ENCODE measurements around the gene TCF7L2.
A peak's percentile ranks its signal among the peaks of the same experiment; 100 is the strongest.

The TCF7L2 gene

GRCh38 chr10:112991888-112992491, 41.9 kb downstream of the TCF7L2 start:
- peak in 39 of 58 donors; percentile 5 to 71 (median 28) for DNase-seq

DNA sequence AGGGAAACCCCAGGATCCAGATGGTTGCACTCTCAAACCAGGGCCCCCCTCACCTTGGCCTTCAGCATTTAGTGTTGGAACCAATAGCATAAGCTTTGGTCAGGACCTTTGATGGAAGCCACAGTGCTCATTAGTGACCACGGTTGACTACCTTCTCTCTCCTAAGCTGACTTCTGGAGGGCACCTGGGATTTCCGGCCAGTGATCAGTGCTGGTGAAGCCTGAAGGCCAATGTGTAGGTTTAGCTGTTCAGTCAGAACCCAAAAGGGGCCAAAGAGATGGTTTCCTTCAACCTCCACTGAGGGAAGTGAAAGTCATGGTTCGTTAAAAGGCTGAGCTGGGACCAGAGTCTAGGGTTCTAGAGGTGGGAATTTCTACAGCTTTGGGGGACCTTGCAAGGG, 46.4 kb downstream of the TCF7L2 start:
- DNase-seq, result no peak

GRCh38 chr10:112999102-112999501, 49.1 kb downstream of the TCF7L2 start:
- no peak for DNase-seq

DNA sequence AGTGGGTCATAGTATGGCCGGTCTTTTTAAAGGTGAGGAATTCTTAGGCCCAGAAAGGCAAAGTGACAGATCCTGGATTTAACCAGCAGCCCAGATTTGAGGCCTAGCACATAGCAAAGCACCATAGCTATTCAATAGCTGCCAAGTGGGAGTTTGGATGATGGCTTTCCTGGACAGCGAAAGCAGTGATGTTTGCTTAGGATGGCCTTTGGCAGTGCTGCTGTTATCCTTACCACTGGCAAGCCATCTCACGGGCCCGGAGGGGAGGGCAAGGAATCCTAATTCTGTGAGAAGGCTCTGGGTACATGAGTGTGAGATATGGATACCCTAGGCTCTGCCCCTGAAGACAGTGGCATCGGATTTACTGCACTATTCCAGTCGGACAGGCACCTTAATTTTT, 50.4 kb downstream of the TCF7L2 start:
- no peak for DNase-seq

DNA sequence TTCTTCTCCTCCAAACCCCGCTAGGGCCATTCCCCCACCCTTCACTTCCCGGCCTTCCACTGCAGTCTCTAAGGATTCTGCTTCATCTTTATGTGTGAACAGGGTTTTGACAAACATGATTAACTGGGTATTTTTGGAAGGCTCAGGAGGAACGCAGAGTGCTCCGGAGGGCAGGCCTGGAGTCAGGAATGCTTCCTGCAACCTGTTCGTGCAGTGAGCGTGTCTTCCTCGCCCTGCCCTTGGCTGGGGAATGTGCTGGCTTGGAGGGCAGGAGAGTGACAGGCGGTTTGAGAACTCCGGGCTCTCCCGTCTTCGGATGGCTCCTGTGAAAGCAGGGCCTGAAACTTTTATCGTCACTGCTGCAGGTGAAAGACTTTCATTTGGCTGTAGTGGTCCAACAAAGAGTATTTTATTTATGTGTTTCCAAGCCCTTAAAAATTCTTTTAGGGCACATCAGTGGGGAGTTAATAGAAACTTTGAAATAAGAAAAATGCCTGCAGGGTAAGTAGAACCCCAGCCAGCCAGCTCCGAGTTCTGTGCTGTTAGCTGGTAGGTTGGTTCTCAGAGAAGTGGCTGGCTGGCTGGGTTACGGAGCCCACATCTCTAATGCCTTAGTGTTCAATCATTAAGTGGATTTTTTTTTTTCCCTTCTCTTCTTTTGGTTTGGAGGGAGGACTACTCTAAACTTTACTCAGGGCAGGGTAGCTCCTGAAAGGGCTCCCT, 51.0 kb downstream of the TCF7L2 start:
- peak in 1 of 58 donors; percentile 5 for DNase-seq

GRCh38 chr10:113001599-113002448, 51.8 kb downstream of the TCF7L2 start:
- DNase-seq, result no peak

- DNase-seq, result peak in 1 of 58 donors; percentile 17
These were observed 52.4 kb downstream of the TCF7L2 start for GRCh38 chr10:113002449-113002777.

DNA sequence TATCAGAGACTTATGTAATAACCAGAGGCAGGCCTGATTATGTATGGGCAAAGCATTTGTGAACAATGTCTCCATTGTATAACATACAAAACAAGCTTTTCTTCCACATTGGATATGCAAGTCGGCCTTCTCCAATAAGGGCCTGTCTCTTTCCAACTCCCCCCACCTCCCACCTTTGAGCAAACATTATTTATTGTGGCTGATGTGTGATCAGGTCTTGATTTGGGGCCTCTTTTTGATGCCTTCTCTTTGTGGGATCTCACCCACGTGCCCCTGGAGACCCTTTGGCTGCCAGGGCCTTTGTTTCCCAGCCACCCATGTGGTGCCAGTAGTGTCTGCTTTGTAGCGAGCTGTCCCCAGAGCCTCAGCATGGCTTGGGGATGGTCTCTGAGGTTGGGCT, 53.0 kb downstream of the TCF7L2 start:
- peak in 22 of 58 donors; percentile 9 to 58 (median 31) for DNase-seq

DNA sequence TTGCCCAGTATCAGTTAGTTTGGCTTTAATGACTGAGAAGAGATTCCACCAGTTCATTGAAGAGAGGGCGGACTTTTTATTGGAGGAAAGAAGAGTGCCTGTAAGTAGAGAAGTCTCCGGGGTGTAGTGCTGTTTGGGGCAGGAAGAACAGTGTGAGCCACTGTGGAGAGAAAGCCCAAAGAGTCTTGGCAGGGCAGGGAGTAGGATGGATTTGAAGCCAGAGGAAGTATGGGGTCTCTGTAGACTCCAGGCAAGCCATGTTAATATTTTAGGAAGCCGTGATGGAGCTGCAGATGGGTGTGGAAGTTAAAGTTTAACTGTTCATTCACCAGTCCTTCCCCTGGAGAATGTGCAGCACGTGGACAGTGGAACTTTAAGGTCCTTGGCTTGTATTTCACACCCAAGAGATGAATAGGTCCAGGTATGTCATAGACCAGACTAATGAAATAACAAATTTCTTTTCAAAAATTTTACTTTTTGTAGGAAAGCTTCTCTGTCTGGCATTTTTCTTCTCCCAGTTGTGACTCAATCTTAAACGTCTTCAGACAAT, 54.1 kb downstream of the TCF7L2 start:
- DNase-seq, result no peak

DNA sequence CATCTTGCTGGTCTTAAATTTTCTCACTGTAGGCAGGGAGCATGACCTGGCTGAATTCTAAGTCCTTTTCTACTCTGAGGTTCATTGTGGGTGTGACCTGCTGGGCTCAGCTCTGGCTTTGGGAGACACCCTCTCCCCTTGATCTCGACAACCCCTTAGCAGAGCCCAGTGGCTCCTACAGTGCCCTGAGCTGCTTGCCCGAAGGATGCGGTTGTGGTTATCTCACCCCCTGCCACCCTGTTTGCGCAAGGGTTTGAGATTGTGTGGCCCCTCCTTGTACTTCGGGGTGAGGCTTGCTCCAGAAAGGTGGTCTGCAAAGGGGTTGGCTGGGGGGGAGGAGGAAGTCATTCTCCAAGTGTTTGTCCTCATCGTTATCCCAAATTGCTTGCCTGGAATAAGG, 55.3 kb downstream of the TCF7L2 start:
- DNase-seq, result no peak

DNA sequence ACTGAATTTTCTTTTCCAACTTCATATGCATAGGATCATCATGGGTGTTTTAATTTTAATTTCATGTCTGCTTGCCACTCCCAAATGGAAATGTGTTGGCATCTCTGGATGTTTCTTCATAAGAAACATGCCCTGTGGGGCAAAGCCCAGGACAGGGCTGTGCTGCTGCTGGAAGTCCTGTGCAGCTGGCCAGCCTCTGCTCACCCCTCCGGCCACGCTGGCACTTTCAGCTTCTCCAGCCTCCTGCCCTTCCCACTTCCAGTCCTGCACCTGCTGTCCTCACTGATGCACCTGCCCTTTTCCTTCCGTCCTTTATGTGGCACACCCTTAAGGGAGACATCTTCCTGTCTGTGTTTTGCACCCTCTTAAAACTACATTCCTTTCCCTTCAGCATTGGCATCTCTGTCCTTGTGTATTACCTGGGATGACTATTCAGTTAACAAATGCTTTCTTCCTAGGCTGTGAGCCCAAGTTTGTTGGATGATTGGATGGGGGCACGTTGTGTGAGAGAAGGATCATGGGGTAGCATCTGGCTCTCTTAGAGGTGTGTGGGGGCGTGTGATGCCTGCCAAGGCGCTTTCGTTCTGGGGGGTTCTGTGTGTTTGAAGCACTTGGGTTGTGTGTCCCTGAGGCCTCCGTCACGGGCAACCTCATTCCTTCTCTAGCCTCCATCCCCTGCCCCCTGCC, 56.8 kb downstream of the TCF7L2 start:
- DNase-seq, result no peak

DNA sequence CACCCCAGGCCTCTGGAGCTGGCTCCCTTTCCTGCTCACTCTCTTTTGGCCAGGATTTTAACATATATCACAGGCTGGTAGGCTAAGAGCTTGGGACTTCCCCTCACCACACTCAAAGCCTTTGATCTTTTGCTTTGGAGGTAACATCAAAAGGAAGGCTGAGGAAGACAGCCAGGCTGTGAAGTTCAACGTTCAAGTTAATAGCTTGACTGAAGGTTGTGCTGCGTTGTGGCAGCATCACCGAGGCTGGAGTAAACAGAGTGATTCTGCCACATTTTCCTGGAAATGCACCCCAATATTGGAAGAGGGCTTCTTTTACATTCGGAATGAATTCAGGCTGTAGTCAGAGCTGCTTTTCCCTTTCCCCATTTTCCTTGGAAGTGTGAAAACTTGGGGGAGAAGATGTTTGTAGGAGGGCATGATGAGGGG, 57.3 kb downstream of the TCF7L2 start:
- no peak for DNase-seq

- DNase-seq, result no peak
These were observed 57.8 kb downstream of the TCF7L2 start for GRCh38 chr10:113007821-113008220.

DNA sequence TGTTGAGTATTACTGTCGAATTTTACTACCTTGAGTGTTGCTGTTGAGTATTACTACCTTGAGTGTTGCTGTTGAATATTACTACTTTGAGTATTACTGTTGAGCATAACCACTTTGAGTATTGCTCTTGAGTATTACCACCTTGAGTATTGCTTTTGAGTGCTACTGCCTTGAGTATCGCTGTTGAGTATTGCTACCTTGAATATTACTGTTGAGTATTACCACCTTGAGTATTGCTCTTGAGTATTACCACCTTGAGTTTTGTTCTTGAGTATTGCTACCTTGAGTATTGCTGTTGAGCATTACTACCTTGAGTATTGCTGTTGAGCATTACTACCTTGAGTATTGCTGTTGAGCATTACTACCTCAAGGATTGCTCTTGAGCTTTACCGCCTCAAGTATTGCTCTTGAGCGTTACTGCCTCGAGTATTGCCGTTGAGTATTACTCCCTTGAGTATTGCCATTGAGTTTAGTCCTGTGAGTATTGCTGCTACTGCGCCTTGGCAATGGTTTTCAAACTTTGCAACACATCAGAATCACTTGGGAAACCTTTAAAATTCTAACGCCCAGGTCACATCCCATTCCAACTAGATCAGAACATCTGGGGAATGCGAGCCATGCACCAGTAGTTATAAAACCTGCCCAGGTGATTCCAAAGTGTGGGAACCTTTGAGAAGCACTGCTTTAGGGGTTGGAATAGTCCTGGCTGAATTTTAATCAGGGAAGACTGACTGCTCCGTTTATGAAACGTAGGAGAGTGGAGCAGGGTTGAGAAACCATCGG, 61.7 kb downstream of the TCF7L2 start:
- DNase-seq, result no peak

DNA sequence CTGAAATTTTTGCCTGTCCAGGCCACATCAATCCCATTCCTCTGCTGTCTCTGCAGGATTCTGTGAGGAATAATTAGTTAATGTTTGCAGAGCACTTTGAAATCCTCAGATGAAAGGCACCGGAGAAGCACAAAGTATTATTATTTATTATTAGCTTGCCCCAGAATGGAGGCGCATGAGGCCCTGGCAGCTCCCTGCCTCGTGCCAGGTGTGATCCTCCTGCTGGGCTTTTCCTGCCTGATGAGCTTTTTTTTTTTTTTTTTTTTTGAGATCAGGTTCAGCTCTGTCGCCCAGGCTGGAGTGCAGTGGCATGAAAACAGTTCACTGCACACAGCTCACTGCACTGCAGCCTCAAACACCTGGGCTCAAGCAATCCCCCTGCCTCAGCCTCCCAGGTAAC, 65.2 kb downstream of the TCF7L2 start:
- DNase-seq, result no peak

DNA sequence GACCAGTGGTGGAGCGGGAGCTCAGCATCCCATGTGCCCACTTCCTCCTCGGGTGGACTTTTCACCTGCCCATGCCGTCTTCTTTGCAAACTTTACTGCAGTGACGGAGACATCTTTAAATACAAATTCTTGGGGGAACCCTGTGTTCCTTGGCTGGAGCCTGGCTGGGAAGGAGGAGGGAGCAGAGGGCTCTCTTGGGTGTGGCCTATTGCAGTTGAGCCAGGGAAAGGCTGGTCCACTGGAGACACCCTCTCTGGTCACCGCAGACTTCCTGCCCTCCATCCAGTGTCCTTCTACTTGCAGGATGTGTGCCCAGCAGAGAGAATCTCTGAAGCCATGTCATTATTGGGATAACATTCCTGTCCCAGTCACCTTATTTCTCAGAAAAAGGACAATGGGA, 67.3 kb downstream of the TCF7L2 start:
- DNase-seq, result no peak

DNA sequence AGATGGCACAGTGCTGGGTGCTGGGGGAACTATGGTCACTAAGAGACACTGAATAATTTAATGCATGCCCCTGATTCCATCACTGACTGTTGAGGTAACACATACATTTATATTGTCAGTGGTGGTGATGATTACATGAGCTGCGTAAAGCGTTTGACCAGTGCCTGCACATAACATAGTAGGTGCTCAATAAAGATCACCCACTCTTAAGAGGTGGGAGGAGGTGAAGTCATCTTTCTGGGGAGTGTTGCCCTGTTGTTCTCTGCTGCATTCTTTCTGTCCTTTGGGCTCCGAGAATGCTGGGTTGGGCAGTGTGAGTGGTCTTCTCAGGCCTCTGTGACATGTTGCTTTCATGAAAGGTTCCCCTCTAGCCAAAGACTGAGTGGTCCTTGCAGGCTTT, 68.0 kb downstream of the TCF7L2 start:
- DNase-seq, result no peak

GRCh38 chr10:113019096-113019495, 69.0 kb downstream of the TCF7L2 start:
- DNase-seq, result no peak

- no peak for DNase-seq
These were observed 69.8 kb downstream of the TCF7L2 start for GRCh38 chr10:113019692-113020474.

DNA sequence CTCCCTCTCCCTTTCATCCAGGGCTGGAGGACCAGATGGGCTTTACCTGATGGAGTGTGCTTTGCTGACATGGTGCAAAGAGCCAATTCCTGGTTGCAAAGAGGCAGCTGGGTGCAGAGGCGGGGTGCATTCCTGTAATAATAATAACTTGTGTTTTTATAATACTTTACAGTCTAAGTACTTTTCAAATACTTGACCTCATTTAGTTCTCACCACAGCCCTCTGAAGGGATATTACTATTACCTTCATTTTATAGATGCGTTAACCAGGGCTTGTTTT, 70.4 kb downstream of the TCF7L2 start:
- DNase-seq, result no peak
